EH (cell line): ENCODE data around the gene EEIG1.

Source experiments
- DNase-seq: peaks from one replicate; pipeline ENCODE4 v3.0.0-alpha.2; 2015; ENCODE audit warnings: low read depth

EEIG1 gene

DNA sequence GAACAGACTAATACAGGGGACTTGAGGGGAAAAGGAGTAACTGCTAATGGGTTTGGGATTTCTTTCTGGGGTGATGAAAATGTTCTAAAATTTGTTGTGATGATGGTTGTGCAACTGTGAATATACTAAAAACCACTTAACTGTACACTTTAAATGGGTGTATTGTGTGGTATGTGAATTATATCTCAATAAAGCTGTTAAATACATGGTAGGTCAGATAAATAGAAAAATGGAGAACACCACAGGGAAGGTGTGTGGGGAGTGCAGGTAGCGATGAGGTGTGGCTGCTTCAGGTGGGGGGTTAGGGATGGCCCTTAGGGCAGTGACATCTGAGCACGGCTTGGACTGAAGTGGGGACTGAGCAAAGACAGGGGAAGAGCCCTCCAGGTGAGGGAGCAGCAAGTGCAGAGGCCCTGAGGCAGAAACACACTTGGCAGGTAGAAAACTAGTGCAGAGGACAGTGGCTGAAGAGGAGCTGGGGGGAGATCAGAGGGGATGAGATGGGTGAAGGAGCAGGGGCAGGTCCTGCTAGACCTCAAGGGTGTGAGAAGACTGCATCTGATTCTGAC lies 20.9 kb downstream of the EEIG1 start:
- DNase-seq = no peak

DNA sequence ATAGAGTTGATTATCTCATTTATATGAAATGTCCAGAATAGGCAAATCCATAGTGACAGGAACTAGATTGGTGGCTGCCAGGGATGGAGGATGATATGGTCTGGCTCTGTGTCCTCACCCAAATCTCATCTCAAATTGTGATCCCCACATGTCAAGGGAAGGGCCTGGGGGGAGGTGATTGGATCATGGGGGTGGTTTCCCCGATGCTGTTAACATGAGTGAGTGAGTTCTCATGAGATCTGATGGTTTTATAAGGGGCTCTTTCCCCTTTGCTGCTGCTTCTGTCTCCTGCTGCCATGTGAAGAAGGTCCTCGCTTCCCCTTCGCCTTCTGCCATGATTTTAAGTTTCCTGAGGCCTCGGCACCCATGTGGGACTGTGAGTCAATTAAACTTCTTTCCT lies 21.4 kb downstream of the EEIG1 start:
- DNase-seq = no peak

DNA sequence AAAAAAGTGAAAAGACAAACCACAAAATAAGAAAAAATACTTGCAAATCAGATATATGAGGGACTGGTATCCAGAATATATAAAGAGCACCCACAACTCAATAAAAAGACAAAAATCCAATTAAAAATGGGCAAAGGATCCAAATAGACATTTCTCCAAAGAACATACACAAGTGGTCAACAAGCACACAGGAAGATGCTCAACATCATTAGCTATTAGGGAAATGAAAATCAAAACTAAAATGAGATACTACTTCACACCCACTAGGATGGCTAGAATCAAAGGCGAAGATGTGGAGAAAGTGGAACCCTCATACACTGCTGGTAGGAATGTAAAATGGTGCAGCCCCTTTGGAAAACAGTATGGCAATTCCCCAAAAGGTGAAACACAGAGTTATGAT lies 22.1 kb downstream of the EEIG1 start:
- no peak for DNase-seq

GRCh38 chr9:127955294-127956015 lies 25.3 kb downstream of the EEIG1 start:
- peak; percentile 42 for DNase-seq

DNA sequence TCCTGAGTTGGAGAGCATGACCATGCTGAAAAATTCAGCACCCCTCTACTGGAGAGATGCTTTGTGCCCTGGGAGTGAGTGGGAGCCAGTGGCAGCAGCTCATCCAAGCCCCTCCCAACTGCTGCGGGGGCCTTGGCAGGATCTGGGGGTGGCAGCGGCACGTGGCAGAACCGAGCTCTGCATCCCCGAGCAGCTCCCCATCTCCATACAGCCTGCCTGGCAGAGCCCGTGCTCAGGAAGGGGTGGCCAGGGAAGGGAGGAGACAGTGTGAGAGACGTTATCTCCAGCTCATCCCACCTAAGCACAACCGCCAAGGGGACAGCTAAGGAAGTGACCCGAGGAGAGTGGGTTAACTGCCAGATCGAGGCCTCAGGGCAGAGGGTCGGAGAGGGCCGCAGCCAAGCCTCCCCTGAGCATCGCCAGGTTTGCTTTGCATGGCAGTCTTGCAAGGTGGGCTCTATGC lies 25.9 kb downstream of the EEIG1 start:
- no peak for DNase-seq

GRCh38 chr9:127953768-127954505 lies 26.9 kb downstream of the EEIG1 start:
- no peak for DNase-seq

- no peak for DNase-seq
These were observed 27.6 kb downstream of the EEIG1 start for GRCh38 chr9:127953154-127953553.

GRCh38 chr9:127950513-127951289 lies 30.1 kb downstream of the EEIG1 start:
- DNase-seq = no peak

DNA sequence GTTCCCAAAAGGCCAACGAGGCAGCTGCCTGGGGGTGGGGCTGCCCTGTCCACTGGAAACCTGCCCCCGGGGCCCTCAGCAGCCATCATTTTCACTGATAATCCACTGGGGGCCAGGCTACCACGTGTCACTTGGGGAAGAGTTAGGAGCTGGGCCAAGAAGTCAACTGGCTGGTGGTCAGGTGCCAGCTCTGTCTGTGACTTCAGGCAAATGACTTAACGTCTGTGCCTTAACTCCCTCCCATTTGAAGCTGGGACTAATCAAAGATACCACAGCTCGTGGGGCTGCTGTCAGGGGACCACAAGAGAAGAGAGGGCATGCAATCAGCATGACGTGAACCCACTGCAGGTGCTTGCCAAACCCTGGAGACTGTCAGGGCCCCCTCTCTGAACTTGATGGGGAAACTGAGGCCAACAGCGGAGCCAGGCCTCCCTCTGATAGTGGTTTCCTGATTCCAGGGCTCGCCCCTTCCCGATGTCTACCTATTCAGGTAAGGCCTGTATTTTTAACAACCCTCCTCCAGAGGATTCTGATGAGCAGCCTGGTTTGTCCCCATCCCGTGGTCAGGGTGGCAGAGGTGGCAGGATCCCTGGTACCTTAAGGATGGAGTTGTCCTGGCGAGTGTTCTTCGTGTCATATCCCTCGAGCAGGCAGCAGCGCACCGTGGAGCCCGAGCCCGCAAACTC lies 30.8 kb downstream of the EEIG1 start:
- no peak for DNase-seq

DNA sequence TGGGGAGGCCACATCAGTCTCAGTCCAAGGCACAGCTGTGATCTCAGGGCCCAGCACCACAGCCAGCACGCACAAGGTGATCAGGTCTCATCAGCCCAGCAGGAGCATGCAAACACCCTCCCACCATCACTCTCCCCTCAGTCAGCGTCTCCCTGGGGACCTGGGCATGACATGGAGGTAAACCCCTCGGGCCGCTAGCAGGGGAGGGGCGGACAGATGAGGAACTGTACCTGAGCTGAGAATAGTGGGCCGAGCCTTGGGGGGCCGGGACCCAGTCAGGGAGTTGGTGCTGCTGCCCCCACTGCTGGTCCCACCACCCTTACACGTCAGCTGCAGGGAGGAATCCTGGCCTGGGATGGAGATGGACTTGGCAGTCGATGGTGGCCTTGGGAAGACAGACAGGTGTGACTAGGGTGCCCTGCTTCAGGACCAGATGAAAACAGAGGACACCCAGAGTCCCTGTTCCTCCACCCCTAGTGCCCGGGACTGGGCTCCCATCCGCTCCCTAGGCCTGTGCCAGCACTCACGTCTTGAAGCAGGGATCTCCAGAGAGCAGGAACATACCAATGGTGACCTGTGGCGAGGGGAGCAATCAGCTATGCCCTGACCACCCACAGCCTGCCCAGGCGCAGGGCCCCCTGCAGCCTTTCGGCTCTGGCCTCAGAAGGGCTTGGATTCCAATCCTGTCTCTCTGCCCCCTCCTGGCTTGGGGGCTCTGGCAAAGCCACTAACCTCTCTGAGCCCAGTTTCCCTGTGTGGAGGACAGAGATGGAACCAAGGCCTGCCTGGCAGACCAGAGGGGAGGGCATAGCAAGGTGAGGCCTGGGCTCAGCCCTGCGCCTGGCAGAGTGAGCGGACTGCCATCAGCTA lies 32.7 kb downstream of the EEIG1 start:
- no peak for DNase-seq

GRCh38 chr9:127946728-127947127 lies 34.1 kb downstream of the EEIG1 start:
- no peak for DNase-seq

- DNase-seq = no peak
These were observed 34.8 kb downstream of the EEIG1 start for GRCh38 chr9:127945942-127946341.

DNA sequence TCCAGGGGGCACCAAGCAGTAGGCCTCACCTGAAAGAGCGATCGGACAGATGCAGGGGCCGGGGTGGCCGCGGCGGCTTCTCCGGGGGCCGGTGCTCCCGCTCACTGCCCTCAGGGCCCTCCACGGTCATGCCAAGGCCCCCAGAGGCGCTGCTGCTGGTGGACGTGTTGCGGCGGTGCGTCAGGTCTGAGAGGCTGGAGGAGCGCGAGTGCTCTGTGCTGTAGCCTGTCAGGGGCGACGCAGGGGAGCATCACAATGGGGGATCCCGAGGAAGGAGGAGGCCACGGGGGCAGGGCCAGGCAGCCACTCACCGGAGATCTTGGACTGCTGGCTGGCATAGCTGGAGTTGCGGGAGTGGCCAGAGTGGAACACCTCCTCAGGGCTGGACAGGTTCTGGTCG lies 35.5 kb downstream of the EEIG1 start:
- DNase-seq = no peak

- DNase-seq = no peak
These were observed 36.1 kb downstream of the EEIG1 start for GRCh38 chr9:127944586-127945218.

GRCh38 chr9:127943731-127944144 lies 37.1 kb downstream of the EEIG1 start:
- peak; percentile 79 for DNase-seq

DNA sequence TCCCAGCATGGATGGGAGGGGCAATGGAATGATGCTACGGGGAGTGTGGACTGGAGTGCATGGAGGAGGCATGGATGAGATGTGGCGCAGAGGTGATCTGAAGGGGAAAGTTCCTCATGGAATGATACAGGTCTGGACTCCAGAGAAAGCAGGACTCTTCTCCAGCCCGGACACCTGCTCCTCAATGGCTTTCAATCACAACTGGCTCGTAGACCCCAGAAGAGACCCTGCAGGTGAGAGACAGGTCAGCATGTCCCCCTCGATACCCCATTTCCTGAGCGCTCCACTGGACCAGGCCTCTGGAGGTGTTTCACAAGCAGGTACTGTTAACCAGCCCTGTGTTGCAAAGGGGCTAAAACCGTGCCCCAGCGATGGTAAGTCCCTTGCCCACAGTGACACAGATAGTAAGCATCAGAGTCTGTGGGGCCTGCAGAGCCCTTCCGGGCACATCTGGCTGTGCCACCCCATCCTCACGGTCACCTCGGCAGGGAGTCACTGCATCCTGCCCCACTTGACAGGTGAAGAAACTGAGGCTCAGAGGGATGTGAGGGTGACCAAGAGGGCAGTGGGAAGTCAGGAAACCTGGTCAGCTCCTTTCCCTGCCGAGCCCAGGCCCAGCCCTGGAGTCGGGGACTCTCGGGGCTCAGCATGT lies 37.7 kb downstream of the EEIG1 start:
- DNase-seq = no peak

DNA sequence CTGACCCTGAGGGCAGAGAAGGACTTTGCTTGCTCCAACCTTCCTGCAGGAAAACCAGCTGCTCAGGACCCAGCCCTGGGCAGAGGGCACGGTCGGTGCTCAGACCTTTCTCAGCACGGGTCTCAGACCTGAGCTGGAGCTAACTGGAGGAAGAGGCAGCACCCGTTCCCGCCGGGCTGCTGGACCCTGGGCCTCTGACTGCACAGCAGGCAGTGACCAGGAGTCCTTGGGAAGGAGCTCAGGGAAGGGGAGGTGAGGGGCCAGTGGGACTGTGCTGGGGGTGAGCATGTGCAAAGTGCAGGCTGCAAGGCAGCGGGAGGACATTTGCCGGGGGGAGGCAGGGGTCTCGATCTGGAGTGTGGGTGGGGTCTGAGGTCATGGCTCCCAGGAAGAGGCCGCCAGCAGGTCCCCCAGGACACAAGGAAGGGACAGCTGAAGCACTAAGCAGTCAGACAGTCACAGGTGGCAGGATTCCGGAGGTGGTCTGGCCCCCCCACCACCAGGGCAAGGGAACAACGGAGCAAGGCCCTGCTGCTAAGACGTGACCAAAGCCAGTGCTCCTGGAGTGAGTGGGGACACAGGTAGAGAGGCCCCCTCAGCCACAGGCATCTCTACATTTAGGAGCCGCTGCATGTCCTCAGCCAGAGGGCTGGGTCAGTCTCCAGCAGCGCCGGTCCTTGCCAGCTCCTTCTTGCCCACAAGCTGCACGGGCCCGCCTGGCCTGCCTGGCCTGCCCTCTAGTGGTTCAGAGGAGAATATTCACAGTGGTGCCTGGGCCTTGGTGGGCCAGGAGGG lies 38.4 kb downstream of the EEIG1 start:
- DNase-seq = peak; percentile 70

- no peak for DNase-seq
These were observed 38.9 kb downstream of the EEIG1 start for GRCh38 chr9:127941961-127942215.
